Measurements from ENCODE around the gene SLC33A1. TPM values are rescaled to one million over a fixed set of nuclear protein-coding genes. Genes with fewer than 3 reads are reported as not detected.

SLC33A1 gene
- total RNA-seq, 1 experiment from 2014 or later: 24.9 TPM

GRCh38 chr3:155859859-155860258 lies 5.6 kb upstream of the SLC33A1 start:
- no peak for TF ChIP-seq ZNF671 (CRISPR knock-in tag; IDR thresholded peaks at IDR 0.05)
- TF ChIP-seq, protein P1, sequence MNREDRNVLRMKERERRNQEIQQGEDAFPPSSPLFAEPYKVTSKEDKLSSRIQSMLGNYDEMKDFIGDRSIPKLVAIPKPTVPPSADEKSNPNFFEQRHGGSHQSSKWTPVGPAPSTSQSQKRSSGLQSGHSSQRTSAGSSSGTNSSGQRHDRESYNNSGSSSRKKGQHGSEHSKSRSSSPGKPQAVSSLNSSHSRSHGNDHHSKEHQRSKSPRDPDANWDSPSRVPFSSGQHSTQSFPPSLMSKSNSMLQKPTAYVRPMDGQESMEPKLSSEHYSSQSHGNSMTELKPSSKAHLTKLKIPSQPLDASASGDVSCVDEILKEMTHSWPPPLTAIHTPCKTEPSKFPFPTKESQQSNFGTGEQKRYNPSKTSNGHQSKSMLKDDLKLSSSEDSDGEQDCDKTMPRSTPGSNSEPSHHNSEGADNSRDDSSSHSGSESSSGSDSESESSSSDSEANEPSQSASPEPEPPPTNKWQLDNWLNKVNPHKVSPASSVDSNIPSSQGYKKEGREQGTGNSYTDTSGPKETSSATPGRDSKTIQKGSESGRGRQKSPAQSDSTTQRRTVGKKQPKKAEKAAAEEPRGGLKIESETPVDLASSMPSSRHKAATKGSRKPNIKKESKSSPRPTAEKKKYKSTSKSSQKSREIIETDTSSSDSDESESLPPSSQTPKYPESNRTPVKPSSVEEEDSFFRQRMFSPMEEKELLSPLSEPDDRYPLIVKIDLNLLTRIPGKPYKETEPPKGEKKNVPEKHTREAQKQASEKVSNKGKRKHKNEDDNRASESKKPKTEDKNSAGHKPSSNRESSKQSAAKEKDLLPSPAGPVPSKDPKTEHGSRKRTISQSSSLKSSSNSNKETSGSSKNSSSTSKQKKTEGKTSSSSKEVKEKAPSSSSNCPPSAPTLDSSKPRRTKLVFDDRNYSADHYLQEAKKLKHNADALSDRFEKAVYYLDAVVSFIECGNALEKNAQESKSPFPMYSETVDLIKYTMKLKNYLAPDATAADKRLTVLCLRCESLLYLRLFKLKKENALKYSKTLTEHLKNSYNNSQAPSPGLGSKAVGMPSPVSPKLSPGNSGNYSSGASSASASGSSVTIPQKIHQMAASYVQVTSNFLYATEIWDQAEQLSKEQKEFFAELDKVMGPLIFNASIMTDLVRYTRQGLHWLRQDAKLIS (CRISPR knock-in tag; IDR thresholded peaks at IDR 0.05; ENCODE audit: borderline replicate concordance): no peak
- TF ChIP-seq, protein P2, sequence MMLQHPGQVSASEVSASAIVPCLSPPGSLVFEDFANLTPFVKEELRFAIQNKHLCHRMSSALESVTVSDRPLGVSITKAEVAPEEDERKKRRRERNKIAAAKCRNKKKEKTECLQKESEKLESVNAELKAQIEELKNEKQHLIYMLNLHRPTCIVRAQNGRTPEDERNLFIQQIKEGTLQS (CRISPR knock-in tag; conservative IDR thresholded peaks at IDR 0.05): no peak
- TF ChIP-seq IRF2 (CRISPR knock-in tag; IDR thresholded peaks at IDR 0.05; ENCODE audit: borderline replicate concordance, low read depth): no peak
- TF ChIP-seq, protein P3, sequence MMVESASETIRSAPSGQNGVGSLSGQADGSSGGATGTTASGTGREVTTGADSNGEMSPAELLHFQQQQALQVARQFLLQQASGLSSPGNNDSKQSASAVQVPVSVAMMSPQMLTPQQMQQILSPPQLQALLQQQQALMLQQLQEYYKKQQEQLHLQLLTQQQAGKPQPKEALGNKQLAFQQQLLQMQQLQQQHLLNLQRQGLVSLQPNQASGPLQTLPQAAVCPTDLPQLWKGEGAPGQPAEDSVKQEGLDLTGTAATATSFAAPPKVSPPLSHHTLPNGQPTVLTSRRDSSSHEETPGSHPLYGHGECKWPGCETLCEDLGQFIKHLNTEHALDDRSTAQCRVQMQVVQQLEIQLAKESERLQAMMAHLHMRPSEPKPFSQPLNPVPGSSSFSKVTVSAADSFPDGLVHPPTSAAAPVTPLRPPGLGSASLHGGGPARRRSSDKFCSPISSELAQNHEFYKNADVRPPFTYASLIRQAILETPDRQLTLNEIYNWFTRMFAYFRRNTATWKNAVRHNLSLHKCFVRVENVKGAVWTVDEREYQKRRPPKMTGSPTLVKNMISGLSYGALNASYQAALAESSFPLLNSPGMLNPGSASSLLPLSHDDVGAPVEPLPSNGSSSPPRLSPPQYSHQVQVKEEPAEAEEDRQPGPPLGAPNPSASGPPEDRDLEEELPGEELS (CRISPR knock-in tag; IDR thresholded peaks at IDR 0.05): no peak
- TF ChIP-seq MYBL2 (CRISPR knock-in tag; IDR thresholded peaks at IDR 0.05): no peak
- TF ChIP-seq, protein P4, sequence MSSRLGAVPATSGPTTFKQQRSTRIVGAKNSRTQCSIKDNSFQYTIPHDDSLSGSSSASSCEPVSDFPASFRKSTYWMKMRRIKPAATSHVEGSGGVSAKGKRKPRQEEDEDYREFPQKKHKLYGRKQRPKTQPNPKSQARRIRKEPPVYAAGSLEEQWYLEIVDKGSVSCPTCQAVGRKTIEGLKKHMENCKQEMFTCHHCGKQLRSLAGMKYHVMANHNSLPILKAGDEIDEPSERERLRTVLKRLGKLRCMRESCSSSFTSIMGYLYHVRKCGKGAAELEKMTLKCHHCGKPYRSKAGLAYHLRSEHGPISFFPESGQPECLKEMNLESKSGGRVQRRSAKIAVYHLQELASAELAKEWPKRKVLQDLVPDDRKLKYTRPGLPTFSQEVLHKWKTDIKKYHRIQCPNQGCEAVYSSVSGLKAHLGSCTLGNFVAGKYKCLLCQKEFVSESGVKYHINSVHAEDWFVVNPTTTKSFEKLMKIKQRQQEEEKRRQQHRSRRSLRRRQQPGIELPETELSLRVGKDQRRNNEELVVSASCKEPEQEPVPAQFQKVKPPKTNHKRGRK (CRISPR knock-in tag; IDR thresholded peaks at IDR 0.05; ENCODE audit: borderline replicate concordance): no peak
- no peak for TF ChIP-seq ETV6 (CRISPR knock-in tag; IDR thresholded peaks at IDR 0.05)
- no peak for TF ChIP-seq NR3C1 (CRISPR knock-in tag; conservative IDR thresholded peaks at IDR 0.05; ENCODE audit: low read depth)
- TF ChIP-seq GRHL2 (CRISPR knock-in tag; IDR thresholded peaks at IDR 0.05; ENCODE audit: insufficient replicate concordance, severe bottlenecking): no peak
- no peak for TF ChIP-seq ATF6 (CRISPR knock-in tag; IDR thresholded peaks at IDR 0.05)
- no peak for TF ChIP-seq CREB1 (CRISPR knock-in tag; IDR thresholded peaks at IDR 0.05)
- TF ChIP-seq, protein P5, sequence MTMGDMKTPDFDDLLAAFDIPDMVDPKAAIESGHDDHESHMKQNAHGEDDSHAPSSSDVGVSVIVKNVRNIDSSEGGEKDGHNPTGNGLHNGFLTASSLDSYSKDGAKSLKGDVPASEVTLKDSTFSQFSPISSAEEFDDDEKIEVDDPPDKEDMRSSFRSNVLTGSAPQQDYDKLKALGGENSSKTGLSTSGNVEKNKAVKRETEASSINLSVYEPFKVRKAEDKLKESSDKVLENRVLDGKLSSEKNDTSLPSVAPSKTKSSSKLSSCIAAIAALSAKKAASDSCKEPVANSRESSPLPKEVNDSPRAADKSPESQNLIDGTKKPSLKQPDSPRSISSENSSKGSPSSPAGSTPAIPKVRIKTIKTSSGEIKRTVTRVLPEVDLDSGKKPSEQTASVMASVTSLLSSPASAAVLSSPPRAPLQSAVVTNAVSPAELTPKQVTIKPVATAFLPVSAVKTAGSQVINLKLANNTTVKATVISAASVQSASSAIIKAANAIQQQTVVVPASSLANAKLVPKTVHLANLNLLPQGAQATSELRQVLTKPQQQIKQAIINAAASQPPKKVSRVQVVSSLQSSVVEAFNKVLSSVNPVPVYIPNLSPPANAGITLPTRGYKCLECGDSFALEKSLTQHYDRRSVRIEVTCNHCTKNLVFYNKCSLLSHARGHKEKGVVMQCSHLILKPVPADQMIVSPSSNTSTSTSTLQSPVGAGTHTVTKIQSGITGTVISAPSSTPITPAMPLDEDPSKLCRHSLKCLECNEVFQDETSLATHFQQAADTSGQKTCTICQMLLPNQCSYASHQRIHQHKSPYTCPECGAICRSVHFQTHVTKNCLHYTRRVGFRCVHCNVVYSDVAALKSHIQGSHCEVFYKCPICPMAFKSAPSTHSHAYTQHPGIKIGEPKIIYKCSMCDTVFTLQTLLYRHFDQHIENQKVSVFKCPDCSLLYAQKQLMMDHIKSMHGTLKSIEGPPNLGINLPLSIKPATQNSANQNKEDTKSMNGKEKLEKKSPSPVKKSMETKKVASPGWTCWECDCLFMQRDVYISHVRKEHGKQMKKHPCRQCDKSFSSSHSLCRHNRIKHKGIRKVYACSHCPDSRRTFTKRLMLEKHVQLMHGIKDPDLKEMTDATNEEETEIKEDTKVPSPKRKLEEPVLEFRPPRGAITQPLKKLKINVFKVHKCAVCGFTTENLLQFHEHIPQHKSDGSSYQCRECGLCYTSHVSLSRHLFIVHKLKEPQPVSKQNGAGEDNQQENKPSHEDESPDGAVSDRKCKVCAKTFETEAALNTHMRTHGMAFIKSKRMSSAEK (CRISPR knock-in tag; IDR thresholded peaks at IDR 0.05; ENCODE audit: borderline replicate concordance): no peak
- no peak for TF ChIP-seq STAT6 (CRISPR knock-in tag; conservative IDR thresholded peaks at IDR 0.05; ENCODE audit: low read depth)
- no peak for TF ChIP-seq ZNF416 (CRISPR knock-in tag; IDR thresholded peaks at IDR 0.05)
- no peak for TF ChIP-seq NFE2L1 (CRISPR knock-in tag; IDR thresholded peaks at IDR 0.05)
- Mint-ChIP-seq H3K9me3 (peaks cover 7% of the 10 kb centered on the region), H3K4me3 (no peak overlapping the region), H3K27me3 (ENCODE audit: low read depth) (peaks cover 8% of the 10 kb centered on the region; the same call in 1 of the 2 replicates), H3K4me1 (peaks cover 2% of the 10 kb centered on the region), H3K27ac (no peak overlapping the region), H3K36me3 (no peaks in the 10 kb centered on the region)
- CTCF ChIA-PET: no interaction called here
- no peak for DNase-seq (ENCODE audit: low spot score)
- no peak for ATAC-seq
- POLR2A ChIA-PET: no interaction called here

Measured in WTC11 (cell line).